SK-N-SH (cell line): ENCODE results near the gene MCTP2. TPM values are rescaled to one million over a fixed set of nuclear protein-coding genes. Genes with fewer than 3 reads are reported as not detected.

Source experiments
- CTCF ChIA-PET: fragments of 300-600, 350-600 bp; formaldehyde crosslinking; extraction: SDS; loops from one replicate; lab custom pipeline; 2021; lab: Yijun Ruan, JAX
- POLR2A ChIA-PET: fragments of 350-600 bp; sonication (Branson Sonifier 250); formaldehyde crosslinking; extraction: SDS; loops from one replicate; lab custom pipeline; 2020; ENCODE audit warnings: antibody characterized with exemption, inconsistent platforms; lab: Yijun Ruan, JAX
- DNase-seq: peaks from one replicate; pipeline ENCODE4 v3.0.0; 2012
- H2AFZ ChIP-seq: fragments of 200-600 bp; sonication (generic); 2 replicates; pipeline ENCODE4 v1.8.1; 2016; ENCODE audit warnings: antibody characterized with exemption, mild to moderate bottlenecking, low read depth
- H3F3A ChIP-seq: fragments of 200-600 bp; sonication (generic); replicated peaks from 2 replicates; pipeline ENCODE3; 2016; ENCODE audit warnings: antibody characterized with exemption, mild to moderate bottlenecking; ENCODE audit not compliant: insufficient read depth
- H3K27ac ChIP-seq, 2 experiments: fragments of 200-500 bp in 1 of 2; fragments of 200-600 bp in 1 of 2; sonication (Bioruptor generic) in 1 of 2; sonication (generic), shearing (Covaris generic) in 1 of 2; 2 replicates each; pipeline versions ENCODE4 v1.5.1 to v1.6.1; 2014 to 2016; ENCODE audit warnings: low read depth in 2 of 2, inconsistent platforms in 1 of 2, low read length in 1 of 2, mild to moderate bottlenecking in 1 of 2, mixed read lengths in 1 of 2
- H3K27me3 ChIP-seq: fragments of 200-600 bp; sonication (generic), shearing (Covaris generic); 2 replicates; pipeline ENCODE4 v1.6.1; 2016; ENCODE audit warnings: mixed run types; ENCODE audit not compliant: insufficient read depth
- H3K36me3 ChIP-seq, 2 experiments: fragments of 200-500 bp in 1 of 2; fragments of 200-600 bp in 1 of 2; sonication (Bioruptor generic) in 1 of 2; sonication (generic) in 1 of 2; replicated peaks in 1 of 2; 2 replicates each; pipeline versions ENCODE3 to v1.5.1; 2014 to 2016; ENCODE audit warnings: low read length in 1 of 2, mild to moderate bottlenecking in 1 of 2; ENCODE audit not compliant: insufficient read depth in 2 of 2, control insufficient read depth in 1 of 2
- H3K4me1 ChIP-seq, 2 experiments: fragments of 200-500 bp in 1 of 2; fragments of 200-600 bp in 1 of 2; sonication (Bioruptor generic) in 1 of 2; sonication (generic), shearing (Covaris generic) in 1 of 2; 2 replicates each; pipeline versions ENCODE4 v1.5.1 to v1.6.1; 2014 to 2016; ENCODE audit warnings: low read depth in 1 of 2, low read length in 1 of 2, mixed run types in 1 of 2; ENCODE audit not compliant: insufficient read depth in 2 of 2, control insufficient read depth in 1 of 2
- H3K4me2 ChIP-seq: fragments of 200-600 bp; sonication (generic), shearing (Covaris generic); 2 replicates; pipeline ENCODE4 v1.6.1; 2017; ENCODE audit warnings: mixed run types
- H3K4me3 ChIP-seq, 2 experiments: fragments of 200-500 bp in 1 of 2; fragments of 200-600 bp in 1 of 2; sonication (Bioruptor generic) in 1 of 2; sonication (generic), shearing (Covaris generic) in 1 of 2; 2 replicates each; pipeline versions ENCODE4 v1.5.1 to v1.8.1; 2014 to 2016; ENCODE audit warnings: low read depth in 2 of 2, inconsistent platforms in 1 of 2, low read length in 1 of 2, mild to moderate bottlenecking in 1 of 2, mixed read lengths in 1 of 2, moderate library complexity in 1 of 2
- H3K79me2 ChIP-seq: fragments of 200-600 bp; sonication (generic); 2 replicates; pipeline ENCODE4 v1.8.1; 2017; ENCODE audit warnings: mild to moderate bottlenecking; ENCODE audit not compliant: insufficient read depth
- H3K9ac ChIP-seq: fragments of 200-600 bp; sonication (generic); 2 replicates; pipeline ENCODE4 v1.6.1; 2017; ENCODE audit warnings: mixed run types
- H3K9me2 ChIP-seq: fragments of 200-600 bp; sonication (generic); 2 replicates; pipeline ENCODE4 v1.6.1; 2017; ENCODE audit warnings: mixed run types
- H3K9me3 ChIP-seq: fragments of 200-600 bp; sonication (generic); 2 replicates; pipeline ENCODE4 v1.6.1; 2017; ENCODE audit warnings: mixed run types, mild to moderate bottlenecking, moderate library complexity
- H4K20me1 ChIP-seq: fragments of 200-600 bp; sonication (generic); 2 replicates; pipeline ENCODE4 v1.6.1; 2017; ENCODE audit warnings: mild to moderate bottlenecking, mixed run types; ENCODE audit not compliant: insufficient read depth
- ELF1 ChIP-seq: IDR thresholded peaks from 2 replicates; pipeline ENCODE4 v1.4.0; 2012
- EP300 ChIP-seq, 2 experiments: IDR thresholded peaks; 2 replicates each; pipeline versions ENCODE4 v1.4.0 to v1.6.1; 2012; ENCODE audit warnings: borderline replicate concordance in 1 of 2, low read depth in 1 of 2, low read length in 1 of 2
- FOSL2 ChIP-seq: IDR thresholded peaks from 2 replicates; pipeline ENCODE4 v1.4.0; 2012; ENCODE audit warnings: low read depth, mild to moderate bottlenecking, moderate library complexity, borderline replicate concordance
- FOXJ3 ChIP-seq: sonication (generic); formaldehyde crosslinking; IDR thresholded peaks from 2 replicates; pipeline ENCODE4 v1.5.1; 2020; ENCODE audit warnings: mild to moderate bottlenecking, missing genetic modification reagents
- GATA2 ChIP-seq: sonication (generic); formaldehyde crosslinking; IDR thresholded peaks from 2 replicates; pipeline ENCODE4 v1.5.0; 2020; ENCODE audit warnings: mild to moderate bottlenecking, missing genetic modification reagents
- MXI1 ChIP-seq: IDR thresholded peaks from 2 replicates; pipeline ENCODE4 v1.6.1; 2012; ENCODE audit warnings: mild to moderate bottlenecking, low read depth, low read length, improper control_type of control experiment
- NFIC ChIP-seq: IDR thresholded peaks from 2 replicates; pipeline ENCODE4 v1.4.0; 2012; ENCODE audit warnings: borderline replicate concordance
- PBX3 ChIP-seq: IDR thresholded peaks from 2 replicates; pipeline ENCODE4; 2012
- POLR2AphosphoS5 ChIP-seq: IDR thresholded peaks from 2 replicates; pipeline ENCODE4 v1.6.1; 2012; ENCODE audit warnings: low read depth, low read length
- TCF12 ChIP-seq: IDR thresholded peaks from 2 replicates; pipeline ENCODE4 v1.4.0; 2012
- TEAD4 ChIP-seq: IDR thresholded peaks from 2 replicates; pipeline ENCODE4 v1.4.0; 2012; ENCODE audit warnings: mild to moderate bottlenecking, borderline replicate concordance; ENCODE audit not compliant: insufficient read depth
- YY1 ChIP-seq: IDR thresholded peaks from 2 replicates; pipeline ENCODE4 v1.4.0; 2012; ENCODE audit warnings: low read depth, mild to moderate bottlenecking
- WGBS: methylation state at CpG from one replicate; pipeline ENCODE4 v1.1.6; 2017; ENCODE audit warnings: low lambda C conversion rate; 5-methylcytosine and 5-hydroxymethylcytosine counted together
- polyA plus RNA-seq, 3 experiments: library from polyadenylated mRNA; depleted of rRNA; stranded (reverse); fragments of >200 nt; gene quantifications; 2 replicates each; pipeline ENCODE4 v1.2.3, GENCODE V29; 2012
- TF ChIP-seq, protein P1 (sequence below): IDR thresholded peaks from 2 replicates; pipeline ENCODE4 v1.4.0; 2012; ENCODE audit warnings: low read depth
- TF ChIP-seq, protein P2 (sequence below): fragments of 150-350 bp; IDR thresholded peaks from 2 replicates; pipeline ENCODE4 v1.6.1; 2017; ENCODE audit warnings: antibody characterized with exemption, low read length, low read depth, borderline replicate concordance
- TF ChIP-seq, protein P3 (sequence below): IDR thresholded peaks from 2 replicates; pipeline ENCODE4 v1.4.0; 2012; ENCODE audit warnings: low read depth, borderline replicate concordance
- TF ChIP-seq, protein P4 (sequence below): fragments of 150-350 bp; IDR thresholded peaks from 2 replicates; pipeline ENCODE4 v1.6.1; 2016; ENCODE audit warnings: mild to moderate bottlenecking, low read depth, low read length

The MCTP2 gene, protein sequence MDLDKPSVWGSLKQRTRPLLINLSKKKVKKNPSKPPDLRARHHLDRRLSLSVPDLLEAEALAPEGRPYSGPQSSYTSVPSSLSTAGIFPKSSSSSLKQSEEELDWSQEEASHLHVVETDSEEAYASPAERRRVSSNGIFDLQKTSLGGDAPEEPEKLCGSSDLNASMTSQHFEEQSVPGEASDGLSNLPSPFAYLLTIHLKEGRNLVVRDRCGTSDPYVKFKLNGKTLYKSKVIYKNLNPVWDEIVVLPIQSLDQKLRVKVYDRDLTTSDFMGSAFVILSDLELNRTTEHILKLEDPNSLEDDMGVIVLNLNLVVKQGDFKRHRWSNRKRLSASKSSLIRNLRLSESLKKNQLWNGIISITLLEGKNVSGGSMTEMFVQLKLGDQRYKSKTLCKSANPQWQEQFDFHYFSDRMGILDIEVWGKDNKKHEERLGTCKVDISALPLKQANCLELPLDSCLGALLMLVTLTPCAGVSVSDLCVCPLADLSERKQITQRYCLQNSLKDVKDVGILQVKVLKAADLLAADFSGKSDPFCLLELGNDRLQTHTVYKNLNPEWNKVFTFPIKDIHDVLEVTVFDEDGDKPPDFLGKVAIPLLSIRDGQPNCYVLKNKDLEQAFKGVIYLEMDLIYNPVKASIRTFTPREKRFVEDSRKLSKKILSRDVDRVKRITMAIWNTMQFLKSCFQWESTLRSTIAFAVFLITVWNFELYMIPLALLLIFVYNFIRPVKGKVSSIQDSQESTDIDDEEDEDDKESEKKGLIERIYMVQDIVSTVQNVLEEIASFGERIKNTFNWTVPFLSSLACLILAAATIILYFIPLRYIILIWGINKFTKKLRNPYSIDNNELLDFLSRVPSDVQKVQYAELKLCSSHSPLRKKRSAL
- 0.26 and 0.52 TPM in 2 replicates for polyA plus RNA-seq (2012; rRNA removed)
- 0.13 and 0.38 TPM in 2 replicates for polyA plus RNA-seq (2012; cell fraction: cytosol; rRNA removed)
- 0.23 and 0.82 TPM in 2 replicates for polyA plus RNA-seq (2012; cell fraction: nucleus; rRNA removed)

GRCh38 chr15:94230883-94231722 is at the start of gene MCTP2:
MCTP2 (plus strand) TSS chr15:94231561; CDS start chr15:94298266, 66,705 bp downstream.
- Histone ChIP-seq H3K9ac (no peak within 1 kb of the TSS; the same call in 1 of the 2 replicates), H4K20me1 (no peaks in the 10 kb centered on the region), H3K4me1 (peaks cover 0 to 5% of the 10 kb centered on the region in 2 experiments; a peak in 2 of 4 replicates), H3K4me3 (peak within 1 kb of the TSS; percentile 52 to 53), H3K36me3 (no peaks in the 10 kb centered on the region), H3K27me3 (no peaks in the 10 kb centered on the region), H3K27ac (peak within 1 kb of the TSS in 1 of 2 experiments; percentile 68; a peak in 2 of 4 replicates), H2AFZ (peak within 1 kb of the TSS; percentile 70), H3K9me3 (no peaks in the 10 kb centered on the region; the same call in 1 of the 2 replicates), H3K9me2 (no peaks in the 10 kb centered on the region), H3K4me2 (peak within 1 kb of the TSS; percentile 60), H3F3A (no peaks in the 10 kb centered on the region), H3K79me2 (no peaks in the 10 kb centered on the region)
- WGBS: 5% methylated on average over 26 of the region's 66 CpGs
- ChIA-PET POLR2A (interaction anchor here (0.6 to 1.4 kb wide), 4 partner anchors 9 to 66 kb away, joined by 3 to 4 read pairs (median 3); no protein-coding TSS in a partner anchor), CTCF (interaction anchor here (0.6 to 3.6 kb wide), 9 partner anchors 8 to 345 kb away, joined by 3 to 12 read pairs (median 6); no protein-coding TSS in a partner anchor)
- peak; percentile 85 for DNase-seq
- TF ChIP-seq FOXJ3 (CRISPR knock-in tag) (no peak), MXI1 (peak; percentile 76; the same call in 1 of the 2 replicates), YY1 (no peak), PBX3 (no peak), EP300 (IDR thresholded peaks at IDR 0.05; ENCODE audit: borderline replicate concordance in 1 of 2, low read depth in 1 of 2, low read length in 1 of 2) (no peak), NFIC (no peak), ELF1 (no peak), TEAD4 (no peak), GATA2 (CRISPR knock-in tag) (peak; percentile 44; the same call in 1 of the 2 replicates), TCF12 (no peak), FOSL2 (no peak), POLR2AphosphoS5 (no peak)
- TF ChIP-seq, protein P1, sequence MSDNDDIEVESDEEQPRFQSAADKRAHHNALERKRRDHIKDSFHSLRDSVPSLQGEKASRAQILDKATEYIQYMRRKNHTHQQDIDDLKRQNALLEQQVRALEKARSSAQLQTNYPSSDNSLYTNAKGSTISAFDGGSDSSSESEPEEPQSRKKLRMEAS: no peak
- TF ChIP-seq, protein P2, sequence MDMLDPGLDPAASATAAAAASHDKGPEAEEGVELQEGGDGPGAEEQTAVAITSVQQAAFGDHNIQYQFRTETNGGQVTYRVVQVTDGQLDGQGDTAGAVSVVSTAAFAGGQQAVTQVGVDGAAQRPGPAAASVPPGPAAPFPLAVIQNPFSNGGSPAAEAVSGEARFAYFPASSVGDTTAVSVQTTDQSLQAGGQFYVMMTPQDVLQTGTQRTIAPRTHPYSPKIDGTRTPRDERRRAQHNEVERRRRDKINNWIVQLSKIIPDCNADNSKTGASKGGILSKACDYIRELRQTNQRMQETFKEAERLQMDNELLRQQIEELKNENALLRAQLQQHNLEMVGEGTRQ: no peak
- TF ChIP-seq, protein P3, sequence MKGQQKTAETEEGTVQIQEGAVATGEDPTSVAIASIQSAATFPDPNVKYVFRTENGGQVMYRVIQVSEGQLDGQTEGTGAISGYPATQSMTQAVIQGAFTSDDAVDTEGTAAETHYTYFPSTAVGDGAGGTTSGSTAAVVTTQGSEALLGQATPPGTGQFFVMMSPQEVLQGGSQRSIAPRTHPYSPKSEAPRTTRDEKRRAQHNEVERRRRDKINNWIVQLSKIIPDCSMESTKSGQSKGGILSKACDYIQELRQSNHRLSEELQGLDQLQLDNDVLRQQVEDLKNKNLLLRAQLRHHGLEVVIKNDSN: no peak
- TF ChIP-seq, protein P4, sequence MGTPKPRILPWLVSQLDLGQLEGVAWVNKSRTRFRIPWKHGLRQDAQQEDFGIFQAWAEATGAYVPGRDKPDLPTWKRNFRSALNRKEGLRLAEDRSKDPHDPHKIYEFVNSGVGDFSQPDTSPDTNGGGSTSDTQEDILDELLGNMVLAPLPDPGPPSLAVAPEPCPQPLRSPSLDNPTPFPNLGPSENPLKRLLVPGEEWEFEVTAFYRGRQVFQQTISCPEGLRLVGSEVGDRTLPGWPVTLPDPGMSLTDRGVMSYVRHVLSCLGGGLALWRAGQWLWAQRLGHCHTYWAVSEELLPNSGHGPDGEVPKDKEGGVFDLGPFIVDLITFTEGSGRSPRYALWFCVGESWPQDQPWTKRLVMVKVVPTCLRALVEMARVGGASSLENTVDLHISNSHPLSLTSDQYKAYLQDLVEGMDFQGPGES: no peak
- TF ChIP-seq, all 33 proteins: peak for 2
